ENCODE measurements around the gene TRIML2.

DNA sequence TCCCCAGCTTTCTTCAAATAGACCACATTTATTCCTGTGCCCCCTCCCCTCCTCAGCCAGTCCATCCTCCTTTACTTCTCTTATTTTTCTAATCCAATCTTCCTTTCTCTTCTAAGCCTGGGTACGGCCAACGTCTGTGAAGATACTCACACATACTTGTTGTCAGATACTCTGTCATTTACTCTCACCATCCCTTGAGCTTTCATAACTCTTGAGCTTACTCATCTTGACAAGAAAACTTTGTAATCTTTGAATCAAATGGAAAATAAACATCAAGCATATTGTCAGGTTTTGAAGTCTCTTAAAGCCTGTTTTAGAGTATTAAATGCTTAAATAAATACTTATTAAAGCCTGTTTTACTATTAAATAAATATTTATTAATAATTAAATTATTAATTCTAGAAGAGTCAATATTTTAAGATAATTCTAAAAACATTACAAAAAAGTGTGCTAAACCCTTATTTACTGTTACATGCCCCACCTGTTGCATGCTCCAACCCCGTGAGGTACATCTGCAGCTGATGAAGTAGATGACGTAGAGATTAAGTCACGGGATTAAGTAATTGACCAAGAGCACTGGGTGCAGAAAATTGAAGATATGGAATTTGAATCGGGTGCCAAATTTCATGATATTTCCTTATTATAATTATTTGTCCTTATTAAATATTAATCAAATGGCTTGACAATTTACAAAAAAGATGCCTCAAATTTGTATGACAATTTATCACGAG lies 1.5 kb upstream of the TRIML2 start:
- TF ChIP-seq, protein P1, sequence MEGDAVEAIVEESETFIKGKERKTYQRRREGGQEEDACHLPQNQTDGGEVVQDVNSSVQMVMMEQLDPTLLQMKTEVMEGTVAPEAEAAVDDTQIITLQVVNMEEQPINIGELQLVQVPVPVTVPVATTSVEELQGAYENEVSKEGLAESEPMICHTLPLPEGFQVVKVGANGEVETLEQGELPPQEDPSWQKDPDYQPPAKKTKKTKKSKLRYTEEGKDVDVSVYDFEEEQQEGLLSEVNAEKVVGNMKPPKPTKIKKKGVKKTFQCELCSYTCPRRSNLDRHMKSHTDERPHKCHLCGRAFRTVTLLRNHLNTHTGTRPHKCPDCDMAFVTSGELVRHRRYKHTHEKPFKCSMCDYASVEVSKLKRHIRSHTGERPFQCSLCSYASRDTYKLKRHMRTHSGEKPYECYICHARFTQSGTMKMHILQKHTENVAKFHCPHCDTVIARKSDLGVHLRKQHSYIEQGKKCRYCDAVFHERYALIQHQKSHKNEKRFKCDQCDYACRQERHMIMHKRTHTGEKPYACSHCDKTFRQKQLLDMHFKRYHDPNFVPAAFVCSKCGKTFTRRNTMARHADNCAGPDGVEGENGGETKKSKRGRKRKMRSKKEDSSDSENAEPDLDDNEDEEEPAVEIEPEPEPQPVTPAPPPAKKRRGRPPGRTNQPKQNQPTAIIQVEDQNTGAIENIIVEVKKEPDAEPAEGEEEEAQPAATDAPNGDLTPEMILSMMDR (IDR thresholded peaks at IDR 0.05 in 4 of 5, conservative IDR thresholded peaks at IDR 0.05 in 1 of 5) = no peak
- no peak for TF ChIP-seq POLR2A (IDR thresholded peaks at IDR 0.05)

Measured in gastrocnemius medialis (tissue), 4 donors.